Activated CD8-positive, alpha-beta memory T cell treated with anti-CD3 and anti-CD28 coated beads for 1 hour (primary cell): ENCODE measurements around the gene HACE1.
"Not testable (repeated sequence)": the region's sequence is repeated elsewhere in the genome, so short reads cannot be mapped to it uniquely, and the experiment has no call there.

Experiments
- DNase-seq, 2 donors: peaks; one replicate each; pipeline ENCODE4 v3.0.0-alpha.2; 2020; ENCODE audit warnings: low read depth in 1 of 2; ENCODE audit errors: extremely low read depth in 1 of 2

The HACE1 gene

GRCh38 chr6:104859225-104860146 is at the start of gene HACE1:
Gene HACE1 (minus strand): TSS chr6:104859919. CDS start chr6:104859642, 277 bp downstream.
- peak; percentile 70 to 82 for DNase-seq

- DNase-seq, result no peak
These were observed 49.3 kb upstream of the HACE1 start for GRCh38 chr6:104908888-104909525.

GRCh38 chr6:104908031-104908887 is 48.5 kb upstream of the HACE1 start:
- DNase-seq, result no peak

GRCh38 chr6:104898893-104899292 is 39.2 kb upstream of the HACE1 start:
- not testable (repeated sequence) for DNase-seq

GRCh38 chr6:104896914-104897313 is 37.2 kb upstream of the HACE1 start:
- DNase-seq, result no peak

- no peak for DNase-seq
These were observed 28.3 kb upstream of the HACE1 start for GRCh38 chr6:104888066-104888465.

GRCh38 chr6:104887350-104887749 is 27.6 kb upstream of the HACE1 start:
- DNase-seq, result no peak

GRCh38 chr6:104885518-104886043 is 25.9 kb upstream of the HACE1 start:
- no peak for DNase-seq

- no peak for DNase-seq
These were observed 25.3 kb upstream of the HACE1 start for GRCh38 chr6:104884867-104885517.

GRCh38 chr6:104881964-104882668 is 22.4 kb upstream of the HACE1 start:
- DNase-seq, result no peak

GRCh38 chr6:104862456-104862855 is 2.7 kb upstream of the HACE1 start:
- no peak for DNase-seq

GRCh38 chr6:104860221-104860620 is 502 bp upstream of the HACE1 start:
- no peak for DNase-seq

GRCh38 chr6:104858642-104859041 is 1.1 kb downstream of the HACE1 start:
- DNase-seq, result no peak

GRCh38 chr6:104855507-104855906 is 4.2 kb downstream of the HACE1 start:
- no peak for DNase-seq

GRCh38 chr6:104847721-104848120 is 12.0 kb downstream of the HACE1 start:
- DNase-seq, result not testable (repeated sequence)

GRCh38 chr6:104843229-104843628 is 16.5 kb downstream of the HACE1 start:
- no peak for DNase-seq

- no peak for DNase-seq
These were observed 22.6 kb downstream of the HACE1 start for GRCh38 chr6:104837158-104837557.

- DNase-seq, result not testable (repeated sequence)
These were observed 23.2 kb downstream of the HACE1 start for GRCh38 chr6:104836479-104837020.

GRCh38 chr6:104835782-104836181 is 23.9 kb downstream of the HACE1 start:
- no peak for DNase-seq
